HepG2 (cell line): ENCODE measurements around the gene ARHGEF1. TPM values are rescaled to one million over a fixed set of nuclear protein-coding genes. Genes with fewer than 3 reads are reported as not detected.

Experiments used
- ATAC-seq: fragments of 200-7000 bp; cut with Tn5 transposase; 3 replicates; pipeline ENCODE4 v1.9.1; 2020; ENCODE audit warnings: mild to moderate bottlenecking, moderate library complexity
- BruUV-seq: library from RNA; stranded (reverse); fragments of 400-500 nt; replicated peaks from 2 replicates; lab custom pipeline; 2021; lab: Mats Ljungman, UMichigan
- CTCF ChIA-PET: fragments of 300-600 bp; formaldehyde crosslinking; extraction: SDS; loops from one replicate; lab custom pipeline; 2021; ENCODE audit warnings: low total read pairs, inconsistent platforms, low intra/inter-chr PET ratio; lab: Yijun Ruan, JAX
- POLR2A ChIA-PET: fragments of 350-600 bp; sonication (Branson Sonifier 250); formaldehyde crosslinking; loops from one replicate; lab custom pipeline; 2020; ENCODE audit warnings: antibody characterized with exemption, inconsistent platforms; lab: Yijun Ruan, JAX
- DNase-seq: peaks from one replicate; pipeline ENCODE4 v3.0.0-alpha.2; 2015; ENCODE audit warnings: low spot score
- FAIRE-seq: peaks from 3 replicates; lab custom pipeline; 2011; peaks lifted over from hg19 to GRCh38; lab: Jason Lieb, UNC
- H2AFZ ChIP-seq: one replicate; pipeline ENCODE4 v1.6.1; 2011; ENCODE audit warnings: low read length, inconsistent platforms
- H3K27ac ChIP-seq: fragments of 300-600 bp; 3 replicates; pipeline ENCODE4 v1.8.0; 2011; ENCODE audit warnings: mixed run types, mild to moderate bottlenecking, mixed read lengths, low read length, inconsistent platforms; ENCODE audit not compliant: insufficient read depth; ENCODE audit errors: extremely low read length
- H3K27me3 ChIP-seq, 2 experiments: fragments of 200-600 bp in 1 of 2; 2 replicates in 1 of 2; 3 replicates in 1 of 2; pipeline versions ENCODE4 v1.6.0 to v1.8.0; 2011; ENCODE audit warnings: low read length in 2 of 2, mild to moderate bottlenecking in 2 of 2, moderate library complexity in 2 of 2, inconsistent platforms in 1 of 2; ENCODE audit not compliant: insufficient read depth in 2 of 2, control insufficient read depth in 1 of 2
- H3K36me3 ChIP-seq, 2 experiments: fragments of 200-600 bp in 1 of 2; replicated peaks in 1 of 2; 2 replicates in 1 of 2; 3 replicates in 1 of 2; pipeline versions ENCODE4 v1.5.1 to v1.8.0; 2011; ENCODE audit warnings: low read length in 2 of 2, inconsistent platforms in 1 of 2; ENCODE audit not compliant: insufficient read depth in 2 of 2, control insufficient read depth in 1 of 2
- H3K4me1 ChIP-seq: 2 replicates; pipeline ENCODE4 v1.5.1; 2012; ENCODE audit warnings: low read length, inconsistent platforms; ENCODE audit not compliant: insufficient read depth
- H3K4me2 ChIP-seq: 2 replicates; pipeline ENCODE4 v1.6.0; 2011; ENCODE audit warnings: low read depth, low read length, inconsistent platforms
- H3K4me3 ChIP-seq, 3 experiments: fragments of 200-600 bp in 1 of 3; sonication (generic), shearing (Covaris generic) in 1 of 3; replicated peaks in 1 of 3; 2 replicates each; pipeline ENCODE4 v1.5.1; 2011 to 2016; ENCODE audit warnings: low read length in 3 of 3, inconsistent platforms in 2 of 3, low read depth in 2 of 3, mild to moderate bottlenecking in 2 of 3, control low read depth in 1 of 3, mixed read lengths in 1 of 3; ENCODE audit not compliant: insufficient read depth in 1 of 3
- H3K79me2 ChIP-seq: one replicate; pipeline ENCODE4 v1.6.1; 2011; ENCODE audit warnings: low read length, inconsistent platforms; ENCODE audit not compliant: insufficient read depth
- H3K9ac ChIP-seq: 2 replicates; pipeline ENCODE4 v1.6.0; 2011; ENCODE audit warnings: mild to moderate bottlenecking, low read depth, low read length, inconsistent platforms; ENCODE audit not compliant: insufficient read depth
- H3K9me3 ChIP-seq: 2 replicates; pipeline ENCODE4 v1.5.1; 2012; ENCODE audit warnings: mild to moderate bottlenecking, low read length
- H4K20me1 ChIP-seq: 2 replicates; pipeline ENCODE4 v1.6.0; 2011; ENCODE audit warnings: inconsistent platforms, mild to moderate bottlenecking, low read length, moderate library complexity; ENCODE audit not compliant: insufficient read depth
- ELF3 ChIP-seq: IDR thresholded peaks from 2 replicates; pipeline ENCODE4 v1.6.1; 2016; ENCODE audit warnings: missing genetic modification reagents, missing compliant biosample characterization
- FOSL2 ChIP-seq: sonication (generic); formaldehyde crosslinking; IDR thresholded peaks from 2 replicates; pipeline ENCODE4 v1.4.0; 2020; ENCODE audit warnings: missing genetic modification reagents
- FOXP1 ChIP-seq, 2 experiments: fragments of 450-650 bp in 1 of 2; IDR thresholded peaks; 2 replicates each; pipeline ENCODE4 v1.6.1; 2017 to 2018; ENCODE audit warnings: antibody characterized with exemption in 1 of 2
- HMGXB3 ChIP-seq: sonication (generic); formaldehyde crosslinking; IDR thresholded peaks from 2 replicates; pipeline ENCODE4 v1.4.0; 2020; ENCODE audit warnings: missing genetic modification reagents, borderline replicate concordance
- MIXL1 ChIP-seq: IDR thresholded peaks from 2 replicates; pipeline ENCODE4 v1.6.1; 2016
- NAIF1 ChIP-seq: sonication (generic); formaldehyde crosslinking; IDR thresholded peaks from 2 replicates; pipeline ENCODE4 v1.5.0; 2020; ENCODE audit warnings: mild to moderate bottlenecking, missing genetic modification reagents, borderline replicate concordance
- POLR2AphosphoS2 ChIP-seq: IDR thresholded peaks from 2 replicates; pipeline ENCODE4 v1.6.1; 2011; ENCODE audit warnings: low read depth, low read length, improper control_type of control experiment
- STAG1 ChIP-seq: sonication (generic); formaldehyde crosslinking; IDR thresholded peaks from 2 replicates; pipeline ENCODE4 v1.4.0; 2020; ENCODE audit warnings: missing genetic modification reagents
- ZNF329 ChIP-seq: sonication (generic); formaldehyde crosslinking; IDR thresholded peaks from 2 replicates; pipeline ENCODE4 v1.9.0; 2021; ENCODE audit warnings: low read depth, mild to moderate bottlenecking, missing genetic modification reagents
- ZNF564 ChIP-seq: sonication (generic); formaldehyde crosslinking; IDR thresholded peaks from 2 replicates; pipeline ENCODE4 v1.8.1; 2023; ENCODE audit warnings: mild to moderate bottlenecking, missing genetic modification reagents
- ZNF574 ChIP-seq: sonication (generic); formaldehyde crosslinking; IDR thresholded peaks from 2 replicates; pipeline ENCODE4 v1.4.0; 2020; ENCODE audit warnings: missing genetic modification reagents
- ZNF83 ChIP-seq: sonication (generic); formaldehyde crosslinking; IDR thresholded peaks from 2 replicates; pipeline ENCODE4 v1.4.0; 2020; ENCODE audit warnings: missing genetic modification reagents, mild to moderate bottlenecking, borderline replicate concordance
- ZSCAN20 ChIP-seq: sonication (generic); formaldehyde crosslinking; IDR thresholded peaks from 2 replicates; pipeline ENCODE4 v1.4.0; 2020; ENCODE audit warnings: missing genetic modification reagents, mild to moderate bottlenecking, borderline replicate concordance
- ZSCAN22 ChIP-seq: sonication (generic); formaldehyde crosslinking; IDR thresholded peaks from 2 replicates; pipeline ENCODE4 v1.4.0; 2020; ENCODE audit warnings: mild to moderate bottlenecking, missing genetic modification reagents
- WGBS: methylation state at CpG from one replicate; pipeline ENCODE4 v1.1.6; 2017; ENCODE audit warnings: low lambda C conversion rate; 5-methylcytosine and 5-hydroxymethylcytosine counted together
- in situ Hi-C: cut with HindIII; loops from 2 replicates; pipeline ENCODE4 v1.10.0; 2017; ENCODE audit warnings: low pct_unique_long_range_greater_than_20kb; ENCODE audit not compliant: extremely low pct_ligation_motif_present
- intact Hi-C: fragments of 100-400 bp; cut with micrococcal nuclease; formaldehyde crosslinking; loops from one replicate; pipeline ENCODE4 v1.10.0; 2022; ENCODE audit not compliant: unreplicated experiment
- polyA plus RNA-seq, 8 experiments: library from polyadenylated mRNA; depleted of rRNA in 3 of 8; stranded (reverse) in 7 of 8; unstranded in 1 of 8; fragments of >200 nt; fragmentation: Illumina TruSeq in 4 of 8; extraction: Trizol in 4 of 8; gene quantifications; 2 replicates each; pipeline versions ENCODE4 v1.2.1 to v1.2.3, GENCODE V29; 2011 to 2016; ENCODE audit warnings: low read depth in 4 of 8, missing spikeins in 1 of 8, mixed read lengths in 1 of 8; ENCODE audit not compliant: insufficient read depth in 1 of 8
- total RNA-seq, 5 experiments: library from RNA; depleted of rRNA; stranded (reverse); fragments of >200 nt; fragmentation: Illumina TruSeq; extraction: Trizol; gene quantifications; 2 replicates each; pipeline ENCODE4 v1.2.3, GENCODE V29; 2016; ENCODE audit warnings: low read depth in 1 of 5

The ARHGEF1 gene
- total and polyA plus RNA-seq, 2 of the 13 experiments (the other 11 are each of a cell fraction or from before 2014, with no cell fraction given), result 33.7 to 34.7 TPM

GRCh38 chr19:41934849-41935374 is 51.9 kb downstream of the ARHGEF1 start (continued):
- peak; percentile 63; the same call in 1 of the 2 replicates for TF ChIP-seq ZNF574 (CRISPR knock-in tag)
- 0 out of 2 replicates have a peak, but pooled peaks have one; percentile 14 for TF ChIP-seq ELF3 (CRISPR knock-in tag)
- TF ChIP-seq NAIF1 (CRISPR knock-in tag), result no peak
- 0 out of 2 replicates have a peak, but pooled peaks have one; percentile 6 for TF ChIP-seq FOSL2 (CRISPR knock-in tag)
- TF ChIP-seq ZNF329 (CRISPR knock-in tag), result no peak
- TF ChIP-seq MIXL1 (CRISPR knock-in tag), result peak; percentile 32; the same call in 1 of the 2 replicates
- TF ChIP-seq FOXP1 (IDR thresholded peaks at IDR 0.05), result no peak
- TF ChIP-seq FOXP1 (CRISPR knock-in tag; IDR thresholded peaks at IDR 0.05), result no peak
- peak; percentile 78 for TF ChIP-seq STAG1 (CRISPR knock-in tag)

- Histone ChIP-seq H3K27ac (no peak overlapping the region), H3K9ac (no peak overlapping the region), H3K79me2 (no peaks in the 10 kb centered on the region), H3K4me1 (no peaks in the 10 kb centered on the region), H2AFZ (no peak overlapping the region), H3K27me3 (peaks cover 14 to 72% of the 10 kb centered on the region in 2 experiments; a peak in 4 of 5 replicates), H3K4me2 (no peak overlapping the region), H3K4me3 (no peak overlapping the region), H3K9me3 (no peaks in the 10 kb centered on the region), H4K20me1 (peaks cover 6% of the 10 kb centered on the region; the same call in 1 of the 2 replicates), H3K36me3 (no peaks in the 10 kb centered on the region)
- ChIA-PET POLR2A (no interaction called here), CTCF (interaction anchor here (2.4 kb wide), 1 partner anchor 63 kb away, joined by 13 read pairs; no protein-coding TSS in a partner anchor)
- FAIRE-seq (no peak), DNase-seq (no peak), ATAC-seq (no peak)
- WGBS, result 32% methylated on average over 11 of the region's 26 CpGs
- BruUV-seq, result no TSS peak
- intact Hi-C loops (loop anchor here (2.0 kb wide), 1 partner anchor 63 kb away; no protein-coding TSS in a partner anchor), in situ Hi-C loops (loop anchor here (10.0 kb wide), 1 partner anchor 51 kb away; the partner anchor contains the start of gene ARHGEF1)
- TF ChIP-seq ZSCAN20 (no peak), ZSCAN22 (CRISPR knock-in tag) (no peak), ZNF564 (CRISPR knock-in tag) (no peak), HMGXB3 (CRISPR knock-in tag) (no peak), ZNF83 (CRISPR knock-in tag) (no peak), POLR2AphosphoS2 (no peak)
These were observed 52.9 kb downstream of the ARHGEF1 start for GRCh38 chr19:41935760-41936415.
